Activated naive CD8-positive, alpha-beta T cell treated with anti-CD3 and anti-CD28 coated beads, Interleukin-2, amount 10 ng/mL, durations not matched to agents 7 days and 5 days (primary cell): Measurements from ENCODE around the gene ANKRD60. TPM values are rescaled to one million over a fixed set of nuclear protein-coding genes. Genes with fewer than 3 reads are reported as not detected.

ENCODE experiments used
- ATAC-seq: fragments of 150-1000 bp; cut with Tn5 transposase; one replicate; pipeline ENCODE4 v1.10.0; 2021; ENCODE audit warnings: low read depth, moderate library complexity
- POLR2A ChIA-PET: fragments of 350-600 bp; sonication (Branson Sonifier 250); formaldehyde crosslinking; loops from one replicate; lab custom pipeline; 2021; ENCODE audit warnings: antibody characterized with exemption; lab: Charles Lee
- DNase-seq: peaks from one replicate; pipeline ENCODE4 v3.0.0; 2021
- H3K27ac Mint-ChIP-seq: one replicate; pipeline ENCODE4 v1.8.0; 2022; ENCODE audit warnings: mild to moderate bottlenecking, mixed read lengths
- H3K27me3 Mint-ChIP-seq: one replicate; pipeline ENCODE4 v1.8.0; 2022; ENCODE audit warnings: mild to moderate bottlenecking, moderate library complexity, mixed read lengths
- H3K36me3 Mint-ChIP-seq: one replicate; pipeline ENCODE4 v1.8.0; 2021; ENCODE audit warnings: mild to moderate bottlenecking, mixed read lengths
- H3K4me1 Mint-ChIP-seq: one replicate; pipeline ENCODE4 v1.8.0; 2021; ENCODE audit warnings: mixed read lengths
- H3K4me3 Mint-ChIP-seq: one replicate; pipeline ENCODE4 v1.8.0; 2022; ENCODE audit warnings: mild to moderate bottlenecking, moderate library complexity, mixed read lengths
- H3K9me3 Mint-ChIP-seq: one replicate; pipeline ENCODE4 v1.8.0; 2021; ENCODE audit warnings: mixed read lengths
- total RNA-seq, 2 experiments: library from RNA; stranded (reverse); gene quantifications; one replicate each; pipeline ENCODE4 v1.2.3, GENCODE V29; 2021

The ANKRD60 gene
- total RNA-seq = not detected

GRCh38 chr20:58228484-58229197 lies at the start of gene ANKRD60:
Gene ANKRD60, minus strand, starts transcription at chr20:58228653. Its CDS starts 0 bp downstream, at chr20:58228653.
- H3K36me3 Mint-ChIP-seq = peaks cover 9% of the 10 kb centered on the region
- H3K4me1 Mint-ChIP-seq = peaks cover 4% of the 10 kb centered on the region
- POLR2A ChIA-PET = no interaction called here
- H3K27me3 Mint-ChIP-seq = peaks cover 44% of the 10 kb centered on the region
- ATAC-seq (peak; percentile 41), DNase-seq (peak; percentile 42)
- H3K27ac Mint-ChIP-seq = no peak within 1 kb of the TSS
- peak within 1 kb of the TSS; percentile 55 for H3K4me3 Mint-ChIP-seq
- H3K9me3 Mint-ChIP-seq = no peaks in the 10 kb centered on the region

GRCh38 chr20:58277578-58278472 lies 49.4 kb upstream of the ANKRD60 start:
- Mint-ChIP-seq H3K9me3 (peaks cover 4% of the 10 kb centered on the region), H3K27ac (no peak overlapping the region), H3K4me3 (no peak overlapping the region), H3K4me1 (peaks cover 1% of the 10 kb centered on the region), H3K36me3 (peaks cover 27% of the 10 kb centered on the region), H3K27me3 (no peaks in the 10 kb centered on the region)
- POLR2A ChIA-PET = no interaction called here
- DNase-seq = no peak
- no peak for ATAC-seq

DNA sequence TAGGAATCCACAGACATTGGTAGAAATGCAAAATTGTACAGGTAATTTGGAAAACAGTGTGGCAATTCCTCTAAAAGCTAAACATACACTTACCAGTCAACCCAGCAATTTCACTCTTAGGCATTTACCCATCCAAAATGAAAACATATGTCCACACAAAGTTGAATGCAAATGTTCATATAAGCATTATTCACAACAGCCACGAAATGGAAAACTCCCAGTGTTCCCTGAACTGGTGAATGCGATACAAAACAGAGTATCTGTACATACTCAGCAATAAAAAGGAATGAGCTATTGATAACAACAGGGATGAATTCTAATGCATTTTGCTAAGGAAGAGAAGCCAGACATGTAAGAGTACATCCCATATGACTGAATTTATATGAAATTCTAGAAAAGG lies 48.7 kb upstream of the ANKRD60 start:
- DNase-seq (no peak), ATAC-seq (no peak)
- no peak overlapping the region for H3K27ac Mint-ChIP-seq
- H3K4me1 Mint-ChIP-seq = peaks cover 2% of the 10 kb centered on the region
- no peaks in the 10 kb centered on the region for H3K27me3 Mint-ChIP-seq
- POLR2A ChIA-PET = no interaction called here
- peaks cover 4% of the 10 kb centered on the region for H3K9me3 Mint-ChIP-seq
- no peak overlapping the region for H3K4me3 Mint-ChIP-seq
- peaks cover 28% of the 10 kb centered on the region for H3K36me3 Mint-ChIP-seq

GRCh38 chr20:58274384-58274783 lies 45.9 kb upstream of the ANKRD60 start:
- H3K4me3 Mint-ChIP-seq = no peak overlapping the region
- H3K4me1 Mint-ChIP-seq = peaks cover 7% of the 10 kb centered on the region
- ATAC-seq (no peak), DNase-seq (no peak)
- H3K36me3 Mint-ChIP-seq = peaks cover 29% of the 10 kb centered on the region
- no peaks in the 10 kb centered on the region for H3K27me3 Mint-ChIP-seq
- H3K9me3 Mint-ChIP-seq = peaks cover 4% of the 10 kb centered on the region
- no peak overlapping the region for H3K27ac Mint-ChIP-seq
- POLR2A ChIA-PET = no interaction called here

DNA sequence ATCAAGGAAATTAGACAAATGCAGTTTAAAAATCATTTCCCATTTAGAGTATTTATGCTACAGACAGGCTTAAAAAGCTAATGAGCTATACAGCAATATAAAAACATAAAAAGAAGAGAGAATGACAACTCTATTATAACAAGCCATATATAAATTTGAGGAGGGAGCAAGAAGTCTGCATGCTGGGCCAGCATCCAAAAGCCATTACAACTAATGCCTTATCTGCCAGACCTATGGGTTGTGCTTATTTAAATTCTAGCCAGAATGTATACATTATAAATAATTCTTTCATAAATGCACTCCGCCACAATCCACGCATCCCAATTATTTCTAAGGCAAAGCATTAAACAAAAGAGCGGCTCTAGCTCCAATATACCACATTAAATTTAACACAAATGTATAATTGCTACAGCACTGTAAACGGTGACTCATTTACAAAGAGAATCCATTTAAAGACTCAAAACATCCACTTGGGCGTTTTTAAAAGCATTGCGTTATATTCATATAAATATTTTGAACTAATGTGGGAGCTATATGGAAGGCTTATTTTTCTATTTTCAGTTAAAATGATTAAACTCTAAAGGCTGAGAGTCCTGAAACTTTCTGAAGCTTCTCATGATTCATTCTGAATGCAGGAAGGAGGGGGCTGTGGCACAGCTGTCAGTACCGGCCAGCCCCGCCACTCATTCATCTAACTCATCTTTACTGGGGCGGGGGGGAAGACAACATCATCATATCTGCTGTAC lies 43.3 kb upstream of the ANKRD60 start:
- Mint-ChIP-seq H3K4me3 (no peak overlapping the region), H3K9me3 (peaks cover 4% of the 10 kb centered on the region), H3K36me3 (peaks cover 45% of the 10 kb centered on the region), H3K4me1 (peaks cover 26% of the 10 kb centered on the region), H3K27ac (no peak overlapping the region), H3K27me3 (no peaks in the 10 kb centered on the region)
- POLR2A ChIA-PET = interaction anchor here (0.7 kb wide), 1 partner anchor 307 kb away, joined by 3 read pairs; no protein-coding TSS in a partner anchor
- no peak for ATAC-seq
- DNase-seq = no peak

DNA sequence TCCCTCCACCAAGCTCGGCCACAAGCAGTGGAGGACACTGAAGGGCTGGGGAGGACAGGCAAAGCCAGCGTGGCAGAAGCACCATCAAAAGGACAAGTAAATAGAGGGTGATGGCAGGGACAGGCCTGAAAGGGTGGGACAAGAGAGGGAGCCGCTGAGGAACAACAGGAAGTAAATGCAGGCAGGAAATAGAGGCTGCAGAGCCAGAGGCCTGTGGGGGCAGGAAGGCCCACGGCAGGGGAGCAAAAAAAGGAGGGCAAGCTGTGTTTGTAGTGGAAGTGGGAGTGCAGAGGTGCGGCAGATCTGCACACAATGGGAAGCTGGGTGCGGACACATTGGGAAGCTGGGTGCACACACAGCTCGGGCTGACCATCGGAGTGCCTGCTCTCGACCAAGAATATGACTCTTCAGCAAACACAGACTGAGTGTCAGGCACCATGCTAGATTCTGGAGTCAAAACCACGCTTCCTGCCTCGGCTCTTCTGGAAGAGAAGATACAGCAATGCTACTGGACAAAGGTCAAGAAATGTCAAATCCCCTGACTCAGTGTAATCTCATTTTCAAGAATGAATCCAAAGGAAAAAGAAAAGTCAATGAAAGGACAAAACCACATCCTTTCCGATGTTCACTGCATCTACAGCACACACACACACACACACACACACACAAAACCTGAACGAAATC lies 40.6 kb upstream of the ANKRD60 start:
- POLR2A ChIA-PET = interaction anchor here (0.8 kb wide), 1 partner anchor 37 kb away, joined by 3 read pairs; no protein-coding TSS in a partner anchor
- DNase-seq = no peak
- no peaks in the 10 kb centered on the region for H3K9me3 Mint-ChIP-seq
- ATAC-seq = peak; percentile 45
- peak overlapping the region; percentile 70 for H3K27ac Mint-ChIP-seq
- H3K4me3 Mint-ChIP-seq = peak overlapping the region; percentile 58
- H3K27me3 Mint-ChIP-seq = no peaks in the 10 kb centered on the region
- H3K4me1 Mint-ChIP-seq = peaks cover 26% of the 10 kb centered on the region
- H3K36me3 Mint-ChIP-seq = peaks cover 35% of the 10 kb centered on the region

DNA sequence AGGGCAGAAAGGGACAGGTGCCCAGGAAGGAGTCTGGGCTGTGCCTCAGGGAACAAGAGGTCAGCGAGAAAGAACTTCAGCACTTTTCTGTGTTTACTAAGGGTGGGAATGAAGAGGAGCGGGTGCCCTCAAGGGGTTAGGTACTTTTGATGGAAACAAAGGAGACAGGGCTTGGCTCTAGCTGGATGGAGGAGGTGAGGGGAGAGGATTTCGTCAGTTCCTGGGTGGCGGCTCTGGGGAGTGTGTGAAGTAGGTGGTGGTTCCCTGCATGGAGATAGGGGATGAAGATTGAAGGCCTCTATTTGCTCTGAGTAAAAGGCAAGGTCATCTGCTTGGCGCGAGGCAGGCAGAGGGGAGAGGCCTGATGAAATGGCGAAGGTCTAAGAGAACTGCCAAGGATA lies 40.0 kb upstream of the ANKRD60 start:
- peak overlapping the region; percentile 70 for H3K27ac Mint-ChIP-seq
- peaks cover 35% of the 10 kb centered on the region for H3K36me3 Mint-ChIP-seq
- POLR2A ChIA-PET = interaction anchor here (0.8 kb wide), 1 partner anchor 38 kb away, joined by 3 read pairs; no protein-coding TSS in a partner anchor
- no peaks in the 10 kb centered on the region for H3K27me3 Mint-ChIP-seq
- H3K4me1 Mint-ChIP-seq = peaks cover 26% of the 10 kb centered on the region
- peak overlapping the region; percentile 14 for H3K4me3 Mint-ChIP-seq
- DNase-seq = no peak
- ATAC-seq = no peak
- H3K9me3 Mint-ChIP-seq = no peaks in the 10 kb centered on the region

- Mint-ChIP-seq H3K27me3 (no peaks in the 10 kb centered on the region), H3K4me3 (no peak overlapping the region), H3K27ac (peak overlapping the region; percentile 55), H3K36me3 (peaks cover 39% of the 10 kb centered on the region), H3K9me3 (no peaks in the 10 kb centered on the region), H3K4me1 (peaks cover 26% of the 10 kb centered on the region)
- ATAC-seq (peak; percentile 32), DNase-seq (no peak)
- POLR2A ChIA-PET = no interaction called here
These were observed 39.1 kb upstream of the ANKRD60 start for GRCh38 chr20:58267389-58268215.

GRCh38 chr20:58264271-58264670 lies 35.8 kb upstream of the ANKRD60 start:
- H3K36me3 Mint-ChIP-seq = peaks cover 36% of the 10 kb centered on the region
- POLR2A ChIA-PET = no interaction called here
- no peaks in the 10 kb centered on the region for H3K27me3 Mint-ChIP-seq
- no peak overlapping the region for H3K4me3 Mint-ChIP-seq
- ATAC-seq (no peak), DNase-seq (no peak)
- no peak overlapping the region for H3K27ac Mint-ChIP-seq
- H3K4me1 Mint-ChIP-seq = peaks cover 20% of the 10 kb centered on the region
- no peaks in the 10 kb centered on the region for H3K9me3 Mint-ChIP-seq

DNA sequence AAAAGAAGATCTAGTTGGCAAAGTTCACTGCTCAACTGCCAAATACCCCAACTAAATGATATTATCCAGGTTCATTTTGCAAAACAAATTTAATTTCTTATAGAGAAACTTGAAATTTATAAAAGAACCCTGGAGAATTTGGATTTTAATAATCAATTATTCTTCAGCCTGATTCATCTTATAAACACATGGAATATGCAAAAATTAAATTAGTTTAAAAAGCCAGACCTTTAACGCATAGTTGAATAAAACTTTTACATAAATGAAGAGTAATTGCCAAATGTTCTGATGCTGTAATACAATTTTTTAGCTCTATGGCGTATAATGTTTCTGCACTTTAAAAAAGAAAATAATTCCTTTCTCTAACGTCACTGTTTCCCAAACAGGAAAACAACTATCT lies 33.2 kb upstream of the ANKRD60 start:
- Mint-ChIP-seq H3K36me3 (peaks cover 18% of the 10 kb centered on the region), H3K9me3 (no peaks in the 10 kb centered on the region), H3K27ac (no peak overlapping the region), H3K4me3 (no peak overlapping the region), H3K27me3 (no peaks in the 10 kb centered on the region), H3K4me1 (peaks cover 6% of the 10 kb centered on the region)
- POLR2A ChIA-PET = no interaction called here
- ATAC-seq (no peak), DNase-seq (no peak)

DNA sequence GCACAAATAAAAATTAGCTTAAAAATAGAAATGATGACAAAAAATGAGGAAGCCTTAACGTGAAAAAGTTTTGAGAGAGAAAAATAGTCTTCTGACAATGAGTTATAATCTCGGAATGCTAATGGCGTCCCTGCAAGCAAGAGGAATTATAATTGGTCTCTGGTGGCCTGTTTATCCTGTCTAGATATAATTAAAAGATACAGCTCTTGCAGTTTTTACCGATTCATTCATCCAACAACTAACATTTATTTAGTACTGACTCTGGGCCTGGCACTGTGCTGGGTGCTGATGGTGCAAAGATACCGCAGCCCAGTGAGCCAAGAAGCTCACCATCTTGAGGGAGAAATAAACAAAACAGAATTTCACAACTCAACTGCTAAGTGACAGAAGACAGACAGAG lies 31.6 kb upstream of the ANKRD60 start:
- ATAC-seq (no peak), DNase-seq (no peak)
- POLR2A ChIA-PET = no interaction called here
- Mint-ChIP-seq H3K36me3 (peaks cover 23% of the 10 kb centered on the region), H3K4me1 (peaks cover 6% of the 10 kb centered on the region), H3K9me3 (no peaks in the 10 kb centered on the region), H3K27me3 (no peaks in the 10 kb centered on the region), H3K27ac (no peak overlapping the region), H3K4me3 (no peak overlapping the region)

GRCh38 chr20:58256842-58257241 lies 28.4 kb upstream of the ANKRD60 start:
- ATAC-seq (no peak), DNase-seq (no peak)
- H3K27me3 Mint-ChIP-seq = no peaks in the 10 kb centered on the region
- no peaks in the 10 kb centered on the region for H3K9me3 Mint-ChIP-seq
- no peak overlapping the region for H3K4me3 Mint-ChIP-seq
- no peak overlapping the region for H3K27ac Mint-ChIP-seq
- peaks cover 8% of the 10 kb centered on the region for H3K4me1 Mint-ChIP-seq
- H3K36me3 Mint-ChIP-seq = peaks cover 36% of the 10 kb centered on the region
- POLR2A ChIA-PET = no interaction called here
